Peyer's patch (tissue), 4 donors: Measurements from ENCODE around the gene PLPP1. TPM values are rescaled to one million over a fixed set of nuclear protein-coding genes. Genes with fewer than 3 reads are reported as not detected.
A peak's percentile ranks its signal among the peaks of the same experiment; 100 is the strongest.

Source experiments
- DNase-seq, 3 donors: peaks; one replicate each; pipeline ENCODE4 v3.0.0-alpha.2; 2017 to 2019
- H3K27ac ChIP-seq, 4 donors: fragments of 200-600 bp; sonication (generic); one replicate each; pipeline ENCODE4 v1.5.1; 2016 to 2019
- H3K27me3 ChIP-seq, 2 donors: fragments of 200-600 bp; sonication (generic); one replicate each; pipeline ENCODE4 v1.5.1; 2019
- H3K36me3 ChIP-seq, 3 donors: fragments of 200-600 bp; sonication (generic); one replicate each; pipeline ENCODE4 v1.5.1; 2016 to 2019
- H3K4me1 ChIP-seq, 4 donors: fragments of 200-600 bp; sonication (generic); one replicate each; pipeline ENCODE4 v1.5.1; 2016 to 2019
- H3K4me3 ChIP-seq, 4 donors: fragments of 200-600 bp; sonication (generic); 1 replicate in 3 of 4; 2 replicates in 1 of 4; pipeline ENCODE4 v1.5.1; 2016 to 2019; ENCODE audit warnings: mild to moderate bottlenecking in 1 of 4
- H3K9me3 ChIP-seq, 4 donors: fragments of 200-600 bp; sonication (generic); one replicate each; pipeline ENCODE4 v1.5.1; 2016 to 2019; ENCODE audit warnings: mild to moderate bottlenecking in 1 of 4
- CTCF ChIP-seq, 6 experiments: fragments of 450-650 bp in 4 of 6; fragments of 200-600 bp in 2 of 6; sonication (generic) in 1 of 6; IDR thresholded peaks; one replicate each; pipeline ENCODE4 v1.5.1; 2017 to 2019; ENCODE audit warnings: antibody characterized with exemption in 6 of 6, mild to moderate bottlenecking in 3 of 6, moderate library complexity in 1 of 6
- POLR2A ChIP-seq, 2 donors: fragments of 450-650 bp; IDR thresholded peaks; one replicate each; pipeline ENCODE4 v1.5.1; 2017; ENCODE audit warnings: antibody characterized with exemption in 2 of 2, mild to moderate bottlenecking in 2 of 2, moderate library complexity in 2 of 2
- total RNA-seq, 4 donors: library from RNA; depleted of rRNA; stranded (reverse); fragments of >200 nt; gene quantifications; one replicate each; pipeline ENCODE4 v1.1.0, GENCODE V29; 2016

Gene PLPP1
- total RNA-seq, 4 donors from 2014 or later: 60.2 to 190 (median 115) TPM

- Histone ChIP-seq H3K27me3 (no peaks in the 10 kb centered on the region), H3K4me1 (peaks cover 0 to 7% (median 0%) of the 10 kb centered on the region in 4 donors), H3K4me3 (no peak overlapping the region), H3K27ac (no peak overlapping the region), H3K36me3 (peaks cover 0 to 56% (median 0%) of the 10 kb centered on the region in 3 donors), H3K9me3 (no peaks in the 10 kb centered on the region)
- TF ChIP-seq POLR2A (IDR thresholded peaks at IDR 0.05): no peak
- peak in 4 of 6 experiments; percentile 37 to 81 (median 75) for TF ChIP-seq CTCF (IDR thresholded peaks at IDR 0.05)
- no peak for DNase-seq
Observed at GRCh38 chr5:55407059-55407684, 127.6 kb downstream of the PLPP1 start.

GRCh38 chr5:55406292-55406691 lies 128.5 kb downstream of the PLPP1 start:
- Histone ChIP-seq H3K4me1 (peaks cover 0 to 7% (median 0%) of the 10 kb centered on the region in 4 donors), H3K27me3 (no peaks in the 10 kb centered on the region), H3K9me3 (no peaks in the 10 kb centered on the region), H3K4me3 (no peak overlapping the region), H3K27ac (no peak overlapping the region), H3K36me3 (peaks cover 0 to 54% (median 0%) of the 10 kb centered on the region in 3 donors)
- no peak for TF ChIP-seq CTCF (IDR thresholded peaks at IDR 0.05)
- TF ChIP-seq POLR2A (IDR thresholded peaks at IDR 0.05): no peak
- DNase-seq: no peak

- Histone ChIP-seq H3K27me3 (no peaks in the 10 kb centered on the region), H3K27ac (no peak overlapping the region), H3K36me3 (peaks cover 0 to 56% (median 0%) of the 10 kb centered on the region in 3 donors), H3K9me3 (no peaks in the 10 kb centered on the region), H3K4me1 (no peaks in the 10 kb centered on the region), H3K4me3 (no peak overlapping the region)
- DNase-seq: no peak
- peak in 3 of 6 experiments; percentile 9 to 30 (median 28) for TF ChIP-seq CTCF (IDR thresholded peaks at IDR 0.05)
- TF ChIP-seq POLR2A (IDR thresholded peaks at IDR 0.05): no peak
Observed at GRCh38 chr5:55402199-55402598, 132.6 kb downstream of the PLPP1 start.

- TF ChIP-seq POLR2A (IDR thresholded peaks at IDR 0.05) (no peak), CTCF (IDR thresholded peaks at IDR 0.05) (no peak)
- H3K4me1 ChIP-seq: peaks cover 0 to 11% (median 0%) of the 10 kb centered on the region in 4 donors
- peaks cover 0 to 1% (median 0%) of the 10 kb centered on the region in 3 donors for H3K36me3 ChIP-seq
- no peak overlapping the region for H3K27ac ChIP-seq
- H3K4me3 ChIP-seq: no peak overlapping the region
- H3K9me3 ChIP-seq: no peaks in the 10 kb centered on the region
- no peak for DNase-seq
- no peaks in the 10 kb centered on the region for H3K27me3 ChIP-seq
Observed at GRCh38 chr5:55393501-55394175, 141.1 kb downstream of the PLPP1 start.

GRCh38 chr5:55392669-55393068 lies 142.1 kb downstream of the PLPP1 start:
- no peak for DNase-seq
- H3K36me3 ChIP-seq: peaks cover 0 to 8% (median 0%) of the 10 kb centered on the region in 3 donors
- no peaks in the 10 kb centered on the region for H3K9me3 ChIP-seq
- H3K27ac ChIP-seq: no peak overlapping the region
- H3K27me3 ChIP-seq: no peaks in the 10 kb centered on the region
- TF ChIP-seq CTCF (IDR thresholded peaks at IDR 0.05) (no peak), POLR2A (IDR thresholded peaks at IDR 0.05) (no peak)
- H3K4me3 ChIP-seq: no peak overlapping the region
- H3K4me1 ChIP-seq: peaks cover 0 to 11% (median 0%) of the 10 kb centered on the region in 4 donors
